MG63 (cell line): ENCODE data around the gene RPLP1. TPM values are rescaled to one million over a fixed set of nuclear protein-coding genes. Genes with fewer than 3 reads are reported as not detected.

ENCODE experiments used
- DNase-seq: peaks from one replicate; pipeline ENCODE4 v3.0.0-alpha.2; 2020
- H3K27me3 ChIP-seq: fragments of 250-450 bp; sonication (Bioruptor Pico); 2 replicates; pipeline ENCODE4 v1.5.1; 2020; ENCODE audit warnings: mild to moderate bottlenecking, moderate library complexity
- H3K36me3 ChIP-seq: fragments of 250-450 bp; sonication (Bioruptor Pico); 2 replicates; pipeline ENCODE4 v1.5.1; 2020; ENCODE audit warnings: mild to moderate bottlenecking, moderate library complexity
- H3K4me3 ChIP-seq: fragments of 250-450 bp; sonication (Bioruptor Pico); 2 replicates; pipeline ENCODE4 v1.5.1; 2020; ENCODE audit warnings: mild to moderate bottlenecking, moderate library complexity
- H3K9me3 ChIP-seq: fragments of 250-450 bp; sonication (Bioruptor Pico); 2 replicates; pipeline ENCODE4 v1.5.1; 2020; ENCODE audit warnings: mild to moderate bottlenecking, moderate library complexity
- total RNA-seq: library from RNA; depleted of rRNA; stranded (reverse); fragments of >200 nt; shearing (Covaris generic); gene quantifications from 2 replicates; pipeline ENCODE4 v1.2.3, GENCODE V29; 2014; ENCODE audit warnings: low replicate concordance; rRNA removed

Gene RPLP1
- total RNA-seq: 100 and 227 TPM in 2 replicates

DNA sequence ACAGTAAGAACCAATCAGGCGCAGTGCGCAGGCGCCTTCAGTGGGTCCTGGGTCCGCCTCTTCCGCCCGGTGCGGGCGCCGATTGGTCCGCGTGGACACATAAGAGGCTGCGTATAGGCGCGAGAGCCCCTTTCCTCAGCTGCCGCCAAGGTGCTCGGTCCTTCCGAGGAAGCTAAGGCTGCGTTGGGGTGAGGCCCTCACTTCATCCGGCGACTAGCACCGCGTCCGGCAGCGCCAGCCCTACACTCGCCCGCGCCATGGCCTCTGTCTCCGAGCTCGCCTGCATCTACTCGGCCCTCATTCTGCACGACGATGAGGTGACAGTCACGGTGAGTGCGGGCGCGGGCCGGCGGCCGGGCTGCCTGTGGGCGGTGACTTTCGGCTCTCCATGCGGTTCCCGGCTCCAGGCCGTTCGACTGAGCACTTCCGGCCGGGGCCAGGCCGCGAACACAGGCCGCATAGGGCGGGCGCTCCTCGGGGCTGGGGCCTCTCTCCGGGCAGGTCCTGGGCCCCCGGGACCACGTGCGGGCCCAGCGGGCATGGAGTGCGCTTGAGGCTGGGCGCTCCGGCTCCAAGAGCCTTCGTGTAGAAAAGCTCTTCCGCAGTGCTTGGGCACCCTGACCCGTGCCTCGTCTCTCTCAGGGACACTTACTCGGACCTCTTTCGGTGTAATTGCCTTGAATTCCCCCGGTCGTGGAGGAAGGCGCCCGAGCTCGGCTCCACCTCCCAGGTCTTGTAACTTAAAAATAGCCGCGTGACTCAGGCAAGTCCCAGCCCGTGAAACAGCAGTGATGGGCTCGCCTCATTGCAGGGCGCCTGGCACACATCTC, at the start of gene RPLP1:
RPLP1 (plus strand) TSS at position 127 of the 830 bp plus-strand sequence; CDS start at position 258, 131 bp downstream.
- no peaks in the 10 kb centered on the region for H3K27me3 ChIP-seq
- H3K36me3 ChIP-seq: peaks cover 55% of the 10 kb centered on the region
- no peaks in the 10 kb centered on the region for H3K9me3 ChIP-seq
- peak; percentile 93 for DNase-seq
- peak within 1 kb of the TSS; percentile 85 for H3K4me3 ChIP-seq

DNA sequence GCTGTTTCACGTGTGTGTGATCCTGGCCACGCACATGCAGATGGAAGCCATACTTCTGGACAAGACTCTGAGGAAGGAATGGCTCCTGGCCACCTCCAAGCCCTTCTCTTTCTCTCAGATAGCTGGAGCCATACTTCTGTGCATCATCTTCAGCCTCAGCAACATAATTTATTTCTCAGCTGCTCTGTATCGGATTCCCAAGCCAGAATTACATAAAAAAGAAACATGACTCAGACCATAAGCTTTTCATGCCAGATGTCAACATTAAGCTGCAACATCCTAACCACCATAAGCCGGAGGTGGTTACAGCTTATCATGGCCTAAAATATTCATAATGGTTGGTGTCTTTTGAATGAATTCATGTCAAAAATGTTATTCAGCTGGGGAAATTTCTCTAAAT, 49.0 kb upstream of the RPLP1 start:
- H3K4me3 ChIP-seq: no peak overlapping the region
- peak; percentile 15 for DNase-seq
- H3K27me3 ChIP-seq: no peaks in the 10 kb centered on the region
- H3K9me3 ChIP-seq: no peaks in the 10 kb centered on the region
- H3K36me3 ChIP-seq: peaks cover 20% of the 10 kb centered on the region

DNA sequence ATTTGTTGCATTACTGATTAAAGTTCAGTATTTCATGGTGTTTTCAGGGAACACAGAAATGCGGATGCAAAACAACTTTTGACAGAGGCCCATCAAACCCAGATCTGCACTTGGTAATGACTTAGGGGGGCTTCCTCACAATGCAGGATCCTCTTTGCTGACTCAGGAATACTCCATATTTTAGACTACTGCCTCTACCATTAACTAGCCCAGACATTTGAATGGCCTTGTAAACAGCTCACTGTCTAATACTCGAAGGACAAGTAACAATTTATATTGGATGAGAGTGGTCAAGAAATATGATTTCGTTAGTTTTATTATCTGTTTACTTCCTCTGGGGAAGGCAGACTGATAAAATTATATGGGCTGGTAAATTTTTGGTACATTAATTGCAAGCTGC, 47.5 kb upstream of the RPLP1 start:
- H3K4me3 ChIP-seq: no peak overlapping the region
- no peaks in the 10 kb centered on the region for H3K27me3 ChIP-seq
- peaks cover 20% of the 10 kb centered on the region for H3K36me3 ChIP-seq
- no peaks in the 10 kb centered on the region for H3K9me3 ChIP-seq
- no peak for DNase-seq

- DNase-seq: no peak
- Histone ChIP-seq H3K36me3 (peaks cover 15% of the 10 kb centered on the region), H3K27me3 (no peaks in the 10 kb centered on the region), H3K4me3 (no peak overlapping the region), H3K9me3 (no peaks in the 10 kb centered on the region)
Measured at GRCh38 chr15:69407719-69408400, 44.8 kb upstream of the RPLP1 start.

DNA sequence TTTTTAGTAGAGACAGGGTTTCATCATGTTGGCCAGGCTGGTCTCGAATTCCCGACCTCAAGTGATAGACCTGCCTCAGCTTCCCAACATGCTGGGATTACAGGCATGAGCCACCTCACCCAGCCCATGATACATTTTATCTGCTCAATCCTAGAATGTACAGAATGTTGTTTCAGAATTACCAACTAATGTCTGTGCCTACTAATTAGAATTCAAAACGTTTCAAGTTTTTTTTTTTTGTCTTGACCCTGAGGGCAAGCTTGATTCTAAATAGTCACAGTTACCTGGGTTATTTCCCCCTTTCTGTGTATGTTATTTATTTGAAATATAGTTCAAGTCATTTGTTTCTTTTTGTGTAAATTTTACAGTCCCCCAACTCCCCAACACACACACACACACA, 43.8 kb upstream of the RPLP1 start:
- H3K36me3 ChIP-seq: peaks cover 14% of the 10 kb centered on the region
- no peaks in the 10 kb centered on the region for H3K27me3 ChIP-seq
- no peak overlapping the region for H3K4me3 ChIP-seq
- no peak for DNase-seq
- no peaks in the 10 kb centered on the region for H3K9me3 ChIP-seq

- DNase-seq: peak; percentile 23
- Histone ChIP-seq H3K4me3 (no peak overlapping the region), H3K9me3 (no peaks in the 10 kb centered on the region), H3K27me3 (no peaks in the 10 kb centered on the region), H3K36me3 (peaks cover 6% of the 10 kb centered on the region)
Measured at GRCh38 chr15:69410248-69410874, 42.3 kb upstream of the RPLP1 start.

DNA sequence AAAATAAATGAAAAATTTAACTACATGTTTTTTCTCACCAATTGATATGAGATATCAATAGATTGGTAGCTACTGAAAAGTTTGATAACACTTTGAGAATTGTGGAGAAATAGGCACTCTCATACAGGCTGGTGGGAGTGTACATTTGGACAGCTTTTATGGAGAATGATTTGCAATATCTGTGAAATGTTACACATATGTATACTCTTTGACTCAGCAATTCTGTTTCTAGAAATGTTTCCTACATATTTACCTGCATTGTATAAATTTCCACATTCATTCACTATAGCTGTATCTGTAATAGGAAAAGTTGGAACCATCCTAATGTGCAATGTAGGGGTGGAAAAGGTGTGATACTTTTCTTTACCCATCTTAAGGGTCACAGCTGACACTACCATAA, 40.3 kb upstream of the RPLP1 start:
- Histone ChIP-seq H3K36me3 (peaks cover 24% of the 10 kb centered on the region), H3K27me3 (no peaks in the 10 kb centered on the region), H3K4me3 (no peak overlapping the region), H3K9me3 (no peaks in the 10 kb centered on the region)
- no peak for DNase-seq

- Histone ChIP-seq H3K27me3 (no peaks in the 10 kb centered on the region), H3K4me3 (no peak overlapping the region), H3K36me3 (peaks cover 29% of the 10 kb centered on the region), H3K9me3 (no peaks in the 10 kb centered on the region)
- no peak for DNase-seq
Measured at GRCh38 chr15:69412701-69413100, 39.9 kb upstream of the RPLP1 start.

- Histone ChIP-seq H3K36me3 (peaks cover 42% of the 10 kb centered on the region), H3K4me3 (peak within 1 kb of the TSS; percentile 86), H3K9me3 (no peaks in the 10 kb centered on the region), H3K27me3 (no peaks in the 10 kb centered on the region)
- peak; percentile 97 for DNase-seq
Measured at GRCh38 chr15:69413822-69414700, 38.6 kb upstream of the RPLP1 start, which contains the start of gene KIF23. Gene KIF23 (plus strand): TSS chr15:69414349. CDS start chr15:69414466, 117 bp downstream.

- Histone ChIP-seq H3K27me3 (no peaks in the 10 kb centered on the region), H3K36me3 (peaks cover 49% of the 10 kb centered on the region), H3K4me3 (peak overlapping the region; percentile 86), H3K9me3 (no peaks in the 10 kb centered on the region)
- peak; percentile 88 for DNase-seq
Measured at GRCh38 chr15:69414701-69415167, 37.9 kb upstream of the RPLP1 start.

DNA sequence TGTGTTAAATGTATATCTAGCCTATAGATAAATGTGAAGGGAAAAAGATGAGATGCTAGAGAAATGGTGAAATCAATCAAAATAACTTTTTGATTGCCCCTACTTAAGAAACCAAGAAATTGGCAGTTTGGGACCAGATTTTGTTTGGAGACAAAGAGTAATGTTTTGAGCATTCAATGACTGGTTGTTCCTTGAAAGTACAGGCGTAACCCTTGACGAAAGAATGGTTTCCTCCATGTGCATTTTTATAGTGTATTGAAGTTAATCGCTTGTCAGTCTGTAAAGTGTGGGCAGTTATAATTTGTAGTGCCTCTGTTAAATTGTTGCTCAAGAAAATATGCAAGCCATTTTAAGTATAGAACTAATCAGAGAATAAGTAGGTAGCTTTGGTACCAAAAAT, 37.2 kb upstream of the RPLP1 start:
- DNase-seq: no peak
- no peaks in the 10 kb centered on the region for H3K9me3 ChIP-seq
- H3K27me3 ChIP-seq: no peaks in the 10 kb centered on the region
- H3K36me3 ChIP-seq: peaks cover 56% of the 10 kb centered on the region
- H3K4me3 ChIP-seq: peak overlapping the region; percentile 86

- DNase-seq: no peak
- no peaks in the 10 kb centered on the region for H3K9me3 ChIP-seq
- H3K4me3 ChIP-seq: no peak overlapping the region
- peaks cover 78% of the 10 kb centered on the region for H3K36me3 ChIP-seq
- H3K27me3 ChIP-seq: no peaks in the 10 kb centered on the region
Measured at GRCh38 chr15:69417581-69417980, 35.0 kb upstream of the RPLP1 start.

DNA sequence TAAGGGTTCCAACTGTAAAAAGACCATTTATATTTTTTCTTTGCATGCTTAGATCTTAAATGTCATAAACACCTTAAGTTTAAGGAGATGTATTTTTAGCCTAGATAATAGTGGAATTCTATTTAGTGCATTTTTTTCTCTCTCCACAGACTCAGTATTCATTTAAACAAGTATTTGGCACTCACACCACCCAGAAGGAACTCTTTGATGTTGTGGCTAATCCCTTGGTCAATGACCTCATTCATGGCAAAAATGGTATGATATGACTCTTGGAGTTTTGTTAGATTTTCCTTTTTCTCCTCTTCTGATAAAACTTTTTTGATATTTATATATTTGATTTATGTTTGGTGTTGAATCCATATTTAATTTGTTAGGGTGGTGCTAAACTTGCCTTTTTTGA, 31.1 kb upstream of the RPLP1 start:
- Histone ChIP-seq H3K9me3 (no peaks in the 10 kb centered on the region), H3K27me3 (no peaks in the 10 kb centered on the region), H3K36me3 (peaks cover 99% of the 10 kb centered on the region), H3K4me3 (no peak overlapping the region)
- DNase-seq: no peak

DNA sequence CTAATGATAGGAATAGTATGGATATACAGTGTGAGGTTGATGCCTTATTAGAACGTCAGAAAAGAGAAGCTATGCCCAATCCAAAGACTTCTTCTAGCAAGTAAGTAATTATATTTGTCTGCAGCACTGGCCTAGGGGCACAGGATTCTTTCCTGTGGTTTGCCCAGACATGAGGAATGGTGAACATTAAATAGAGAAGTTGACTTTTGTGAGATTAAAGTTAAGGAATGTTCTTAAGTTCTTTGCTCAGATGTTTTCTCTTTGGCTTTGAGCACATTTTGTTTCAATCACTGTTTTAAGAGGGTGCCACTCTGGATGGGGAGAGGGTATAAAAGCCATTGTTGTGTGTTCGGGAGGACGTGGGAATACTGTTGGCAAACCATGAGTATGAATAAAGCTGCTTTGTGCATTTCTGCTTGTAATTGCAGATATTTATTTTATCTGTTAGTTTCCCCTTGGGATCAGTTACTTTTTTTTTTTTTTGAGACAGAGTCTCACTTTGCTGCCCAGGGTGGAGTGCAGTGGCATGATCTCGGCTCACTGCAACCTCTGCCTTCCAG, 30.2 kb upstream of the RPLP1 start:
- Histone ChIP-seq H3K4me3 (no peak overlapping the region), H3K9me3 (no peaks in the 10 kb centered on the region), H3K36me3 (peaks cover 99% of the 10 kb centered on the region), H3K27me3 (no peaks in the 10 kb centered on the region)
- DNase-seq: no peak

DNA sequence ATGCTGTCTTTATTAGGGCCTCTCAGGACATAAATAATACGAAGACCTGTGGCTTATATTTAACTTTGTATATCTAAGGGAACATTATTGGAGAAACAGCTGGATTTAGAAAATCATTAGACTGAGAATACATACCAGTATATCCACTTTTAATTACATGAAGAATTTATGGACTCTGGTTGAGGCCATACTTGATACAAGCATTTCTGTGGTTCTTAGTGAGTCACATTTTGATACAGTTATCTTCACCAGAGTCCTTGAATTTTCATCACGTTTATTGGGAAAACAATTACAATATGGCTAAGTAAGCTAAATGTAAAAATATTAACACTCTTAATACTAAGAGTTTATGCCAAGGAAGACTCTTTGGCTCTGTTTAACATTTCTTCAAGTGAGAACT, 28.6 kb upstream of the RPLP1 start:
- H3K36me3 ChIP-seq: peaks cover 97% of the 10 kb centered on the region
- no peaks in the 10 kb centered on the region for H3K27me3 ChIP-seq

More for the DNA sequence above, 28.6 kb upstream of the RPLP1 start:
- no peak for DNase-seq
- no peak overlapping the region for H3K4me3 ChIP-seq
- no peaks in the 10 kb centered on the region for H3K9me3 ChIP-seq
